Measurements from ENCODE around the gene ANKRD16. TPM values are rescaled to one million over a fixed set of nuclear protein-coding genes. Genes with fewer than 3 reads are reported as not detected.

The ANKRD16 gene
- total and polyA plus RNA-seq, 2 of the 8 experiments (the other 6 are each of a cell fraction or from before 2014, with no cell fraction given) = 8.2 to 12.7 TPM

GRCh38 chr10:5817322-5818047, 72.2 kb downstream of the ANKRD16 start (continued):
- no peak for TF ChIP-seq CHD7 (IDR thresholded peaks at IDR 0.05; ENCODE audit: insufficient replicate concordance, low read length)
- no peak for TF ChIP-seq RFX5 (IDR thresholded peaks at IDR 0.05; ENCODE audit: borderline replicate concordance, low read depth, low read length)
- TF ChIP-seq GTF2F1 (IDR thresholded peaks at IDR 0.05; ENCODE audit: borderline replicate concordance, low read depth, low read length) = no peak
